Right lung (tissue), 5 donors: ENCODE results near the gene CACNA2D2. TPM values are rescaled to one million over a fixed set of nuclear protein-coding genes. Genes with fewer than 3 reads are reported as not detected.

Experiments
- DNase-seq, 2 donors: peaks; one replicate each; pipeline ENCODE4 v3.0.0-alpha.2; 2013
- polyA plus RNA-seq, 5 donors: library from polyadenylated mRNA; unstranded; fragments of 120-200 nt; gene quantifications; one replicate each; pipeline versions ENCODE4 v1.2.1 to v1.2.3, GENCODE V29; 2013; ENCODE audit warnings: inconsistent platforms in 1 of 5, low replicate concordance in 1 of 5; ENCODE audit not compliant: insufficient read length in 5 of 5, insufficient read depth in 1 of 5

CACNA2D2 gene
- polyA plus RNA-seq, 5 donors = 11.3 to 33.6 (median 27.5) TPM

GRCh38 chr3:50502584-50503423 lies 630 bp downstream of the CACNA2D2 start:
- DNase-seq = no peak

- no peak for DNase-seq
Measured at GRCh38 chr3:50502225-50502583, 1.2 kb downstream of the CACNA2D2 start.

- DNase-seq = no peak
Measured at GRCh38 chr3:50495609-50496423, 7.6 kb downstream of the CACNA2D2 start.

GRCh38 chr3:50494126-50494525 lies 9.3 kb downstream of the CACNA2D2 start:
- no peak for DNase-seq

DNA sequence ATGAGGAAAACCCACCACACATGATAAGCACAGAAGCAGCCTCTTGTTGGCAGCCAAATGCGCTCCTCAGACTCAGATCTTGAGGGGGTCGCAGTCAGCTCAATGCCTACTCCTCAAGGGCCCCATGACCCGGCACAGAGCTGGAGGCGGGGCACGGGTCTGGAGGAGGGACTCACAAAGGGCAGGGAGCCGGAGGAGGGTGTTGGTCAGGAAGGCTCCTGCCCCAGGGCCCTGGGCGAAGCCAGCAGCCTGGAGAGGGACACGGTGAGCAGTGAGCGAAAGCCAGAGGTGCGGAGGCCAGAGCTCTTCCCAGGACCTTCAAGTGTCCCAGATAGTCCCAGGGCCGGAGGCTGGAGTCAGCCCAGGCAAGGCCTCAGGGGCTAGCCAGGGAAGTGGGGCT lies 9.8 kb downstream of the CACNA2D2 start:
- no peak for DNase-seq

DNA sequence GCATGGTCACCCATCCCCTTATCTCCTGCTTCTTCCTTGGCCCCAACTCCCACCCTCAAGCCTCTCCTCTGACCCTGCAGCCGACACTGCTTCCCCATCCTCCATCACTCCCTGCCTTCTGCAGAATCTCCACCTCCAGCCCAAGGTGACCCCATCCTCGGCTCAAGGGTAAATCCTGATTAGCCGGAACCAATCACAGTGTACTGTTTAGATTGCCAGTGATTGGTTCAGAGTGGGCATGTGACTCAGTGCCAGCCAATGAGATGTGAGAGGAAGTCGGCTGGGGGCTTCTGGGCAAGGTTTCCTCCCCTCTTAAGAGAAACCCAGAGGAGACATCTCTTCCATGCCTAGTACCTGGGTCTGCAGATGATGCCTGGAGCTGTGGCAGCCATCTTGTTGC lies 10.3 kb downstream of the CACNA2D2 start:
- DNase-seq = no peak

GRCh38 chr3:50491023-50491422 lies 12.4 kb downstream of the CACNA2D2 start:
- DNase-seq = no peak

GRCh38 chr3:50490424-50490823 lies 13.0 kb downstream of the CACNA2D2 start:
- DNase-seq = no peak

DNA sequence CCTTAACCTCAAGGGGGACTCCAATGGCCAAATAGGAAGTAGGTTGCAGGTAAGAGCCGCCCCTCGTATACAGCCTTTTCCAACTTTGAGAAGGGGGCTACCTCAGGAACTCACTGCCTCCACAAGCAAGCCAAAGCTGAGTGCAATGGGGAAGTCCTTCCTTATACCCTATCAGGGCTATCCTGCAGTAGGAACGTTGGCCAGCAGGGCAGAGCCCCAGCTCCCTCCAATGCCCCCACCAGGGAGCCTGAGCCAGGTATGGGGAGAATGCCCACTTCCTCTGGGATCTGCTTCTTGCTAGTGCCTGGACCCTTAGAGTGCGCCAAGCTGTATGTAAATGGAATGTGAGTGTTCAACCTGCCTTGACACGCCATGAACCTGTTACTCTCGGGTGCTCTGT lies 16.3 kb downstream of the CACNA2D2 start:
- no peak for DNase-seq

- no peak for DNase-seq
Measured at GRCh38 chr3:50486219-50486888, 17.1 kb downstream of the CACNA2D2 start.

- no peak for DNase-seq
Measured at GRCh38 chr3:50484722-50485121, 18.7 kb downstream of the CACNA2D2 start.

DNA sequence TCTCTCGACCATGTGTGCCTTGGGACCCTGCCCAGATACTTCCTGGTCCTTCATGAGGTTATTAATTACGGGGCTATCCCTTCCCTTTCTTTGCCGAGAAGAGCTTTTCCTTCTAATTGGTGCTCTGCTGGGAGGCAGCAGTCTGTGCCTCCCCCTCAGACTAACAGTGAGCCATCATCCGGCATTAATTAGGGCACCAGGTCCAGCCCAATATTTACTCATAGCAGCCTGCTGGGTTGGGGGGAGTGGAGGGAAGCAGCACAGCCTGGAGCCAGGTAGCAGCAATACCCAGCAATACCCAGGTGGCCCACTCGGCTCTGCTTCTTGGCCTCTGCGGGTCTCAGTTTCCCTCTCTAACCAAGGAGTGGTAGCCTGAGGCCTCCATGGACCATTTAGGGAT lies 20.1 kb downstream of the CACNA2D2 start:
- DNase-seq = no peak

GRCh38 chr3:50481992-50482391 lies 21.4 kb downstream of the CACNA2D2 start:
- no peak for DNase-seq

DNA sequence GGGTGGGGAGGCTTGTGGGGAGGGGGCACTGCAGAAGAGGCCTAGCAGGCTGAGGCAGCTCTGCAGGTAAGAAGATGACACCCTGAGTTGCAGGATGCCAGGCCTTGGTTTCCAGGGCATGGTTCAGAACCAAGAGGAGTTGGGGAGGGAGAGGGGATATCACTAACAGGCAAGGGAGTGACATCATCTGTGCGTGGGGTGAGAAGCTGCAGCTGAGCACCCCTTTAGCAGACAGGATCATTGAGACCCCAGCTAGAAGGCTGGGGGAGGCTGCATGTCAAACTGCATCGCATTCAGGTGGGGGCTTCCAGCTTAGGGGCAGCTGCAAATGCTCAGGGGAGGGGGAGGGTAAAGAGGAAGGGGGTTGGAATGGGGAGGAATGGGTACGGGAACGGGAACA lies 23.0 kb downstream of the CACNA2D2 start:
- no peak for DNase-seq

GRCh38 chr3:50479523-50479922 lies 23.9 kb downstream of the CACNA2D2 start:
- DNase-seq = no peak

DNA sequence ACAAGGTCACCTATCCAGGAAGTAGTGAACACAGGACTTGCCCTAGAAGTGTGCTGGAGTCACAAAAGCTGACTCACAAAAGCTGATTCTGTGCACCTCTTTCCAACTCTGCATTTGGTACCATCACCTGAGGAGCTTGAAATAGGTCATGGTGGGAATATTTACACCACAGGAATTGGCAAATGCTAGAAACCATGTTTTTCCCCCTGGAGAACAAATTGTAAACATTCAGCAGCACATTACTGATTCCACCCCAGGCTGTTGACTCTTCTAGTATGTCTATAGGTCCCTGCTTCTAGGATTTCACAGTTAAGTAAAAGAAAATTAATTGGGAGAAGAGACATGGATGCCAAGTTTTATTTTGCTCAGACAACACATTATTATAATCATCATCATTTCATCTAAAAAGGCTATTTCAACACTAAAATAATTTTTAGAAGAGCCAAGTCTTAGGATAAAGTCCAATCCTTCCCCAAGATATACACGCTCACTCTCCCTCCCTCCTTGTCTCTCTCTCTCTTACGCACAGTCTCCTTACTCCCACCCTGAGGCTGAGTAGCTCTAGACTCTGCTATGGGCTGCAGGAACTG lies 24.7 kb downstream of the CACNA2D2 start:
- DNase-seq = peak; percentile 38 to 63

- DNase-seq = no peak
Measured at GRCh38 chr3:50478051-50478450, 25.4 kb downstream of the CACNA2D2 start.

- DNase-seq = no peak
Measured at GRCh38 chr3:50475348-50475747, 28.1 kb downstream of the CACNA2D2 start.

- DNase-seq = no peak
Measured at GRCh38 chr3:50474717-50475116, 28.7 kb downstream of the CACNA2D2 start.

DNA sequence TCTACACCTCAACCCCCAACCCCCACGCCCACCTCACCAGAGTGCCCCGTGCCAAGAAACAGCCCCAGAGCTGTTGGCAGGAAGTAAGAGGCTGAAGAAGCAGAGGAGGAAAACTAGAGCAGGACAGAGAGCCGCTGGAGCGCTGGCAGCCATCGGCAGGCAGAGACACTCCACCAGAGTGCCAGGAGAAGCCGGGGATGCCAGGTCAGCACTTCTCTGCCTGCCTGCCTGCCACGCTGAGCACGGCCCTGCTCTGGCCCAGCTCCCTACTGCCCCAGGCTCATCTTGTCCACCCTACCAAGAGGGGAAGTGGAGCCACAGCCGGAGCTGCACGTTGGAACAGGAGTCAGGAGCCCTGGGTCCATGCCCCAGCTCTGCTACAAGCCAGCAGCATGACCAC lies 29.7 kb downstream of the CACNA2D2 start:
- no peak for DNase-seq

DNA sequence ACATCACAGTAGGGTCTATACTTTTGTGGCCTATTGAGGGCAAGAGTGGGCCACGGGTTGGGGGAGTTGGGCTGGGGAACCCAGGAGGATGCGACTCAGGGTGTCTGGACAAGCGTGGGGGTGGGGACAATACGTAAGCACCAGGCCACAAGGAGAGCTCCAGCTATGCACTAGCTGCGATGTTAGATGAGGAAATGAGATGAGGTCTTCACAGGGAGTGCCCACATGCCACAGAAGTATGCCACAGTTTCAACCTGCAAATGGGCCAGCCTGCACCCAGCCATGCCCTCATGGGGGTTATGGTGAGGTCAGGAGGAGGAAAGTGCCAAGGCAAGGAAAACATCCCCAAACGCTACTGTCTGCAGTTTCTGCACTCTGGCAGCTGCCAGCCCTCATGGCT lies 30.5 kb downstream of the CACNA2D2 start:
- DNase-seq = no peak

- no peak for DNase-seq
Measured at GRCh38 chr3:50470658-50471057, 32.8 kb downstream of the CACNA2D2 start.
